Measurements from ENCODE around the gene TMEM244.
"Not testable (repeated sequence)": the region's sequence is repeated elsewhere in the genome, so short reads cannot be mapped to it uniquely, and the experiment has no call there.

The TMEM244 gene

GRCh38 chr6:129860908-129861665 is at the start of gene TMEM244:
TSS of gene TMEM244 (minus strand) at chr6:129861315. CDS start at chr6:129861188, 127 bp downstream.
- no peak for DNase-seq (ENCODE audit: low spot score)

GRCh38 chr6:129908858-129909257 is 47.7 kb upstream of the TMEM244 start:
- DNase-seq (ENCODE audit: low spot score): no peak

DNA sequence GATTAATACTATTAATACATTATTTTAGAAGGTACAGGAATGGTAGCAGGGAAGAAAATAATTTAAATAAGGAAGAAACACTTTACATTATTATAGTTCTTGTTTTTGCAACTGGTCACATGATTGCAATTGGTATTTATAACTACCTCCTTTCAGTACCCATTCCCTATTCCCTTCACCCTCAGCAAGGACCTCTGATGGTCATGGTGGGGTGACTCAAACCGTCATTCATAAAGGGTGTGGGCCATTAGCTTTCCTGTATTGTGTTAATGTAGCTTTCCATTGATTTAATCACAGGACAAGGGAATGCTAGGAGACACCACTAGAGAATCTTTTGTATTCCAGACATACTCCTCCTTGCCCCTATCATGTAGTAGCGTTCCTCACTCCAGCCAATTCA is 47.2 kb upstream of the TMEM244 start:
- DNase-seq (ENCODE audit: low spot score): no peak

- DNase-seq (ENCODE audit: low spot score): no peak
These were observed 45.5 kb upstream of the TMEM244 start for GRCh38 chr6:129906515-129907077.

DNA sequence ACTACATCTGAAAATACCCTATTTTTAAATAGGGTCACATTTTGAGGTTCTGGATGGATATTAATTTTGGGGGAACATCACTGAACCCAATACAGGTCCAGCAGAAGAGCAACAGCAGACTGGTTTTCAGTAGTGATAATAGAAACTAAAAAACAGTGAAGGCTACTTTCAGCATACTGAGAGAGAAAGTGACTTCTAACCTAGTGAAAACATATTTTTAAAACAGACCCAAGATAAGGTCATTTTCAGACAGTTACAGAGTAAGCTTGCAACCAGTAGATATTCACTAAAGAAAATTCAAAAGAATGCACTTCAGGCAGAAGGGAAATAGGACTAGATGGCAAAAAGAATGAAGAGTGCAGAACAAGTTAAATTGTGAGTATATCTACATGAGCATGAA is 42.0 kb upstream of the TMEM244 start:
- no peak for DNase-seq (ENCODE audit: low spot score)

DNA sequence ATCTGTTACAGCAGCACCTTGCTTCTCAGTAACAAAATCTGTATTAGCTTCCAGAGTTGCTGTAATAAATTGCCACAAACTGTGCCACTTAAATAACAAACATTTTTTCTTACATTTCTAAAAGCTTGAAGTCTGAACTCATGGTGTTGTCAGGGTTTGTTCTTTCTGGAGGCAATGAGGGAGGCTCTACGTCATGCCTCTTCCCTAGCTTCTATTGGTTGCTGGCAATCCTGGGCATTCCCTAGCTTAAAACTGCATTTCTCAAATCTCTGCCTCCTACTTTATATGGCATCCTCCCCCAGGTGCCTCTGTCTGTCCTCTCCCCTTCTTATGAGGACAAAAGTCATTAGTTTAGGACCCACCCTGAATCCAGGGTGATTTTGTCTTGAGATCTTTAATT is 41.6 kb upstream of the TMEM244 start:
- DNase-seq (ENCODE audit: low spot score): no peak

DNA sequence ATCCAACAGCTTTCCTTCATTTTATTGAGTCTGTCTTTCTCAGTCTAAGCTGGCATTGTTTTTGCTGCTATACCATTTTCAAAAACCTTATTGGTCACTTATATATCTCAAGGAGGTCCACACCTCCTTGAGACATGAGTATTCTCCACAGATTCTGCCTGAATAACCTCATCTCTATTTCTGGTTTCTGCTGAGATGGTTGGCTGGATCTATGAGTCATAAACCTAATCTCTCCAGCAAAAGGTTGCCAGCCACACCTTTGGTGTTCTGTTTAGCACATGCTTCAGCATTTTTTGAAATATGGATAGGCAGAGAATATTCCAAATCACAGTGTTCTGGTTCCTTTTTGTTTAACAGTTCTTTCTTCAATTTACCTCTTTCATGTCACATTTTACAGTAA is 40.8 kb upstream of the TMEM244 start:
- DNase-seq (ENCODE audit: low spot score): no peak

DNA sequence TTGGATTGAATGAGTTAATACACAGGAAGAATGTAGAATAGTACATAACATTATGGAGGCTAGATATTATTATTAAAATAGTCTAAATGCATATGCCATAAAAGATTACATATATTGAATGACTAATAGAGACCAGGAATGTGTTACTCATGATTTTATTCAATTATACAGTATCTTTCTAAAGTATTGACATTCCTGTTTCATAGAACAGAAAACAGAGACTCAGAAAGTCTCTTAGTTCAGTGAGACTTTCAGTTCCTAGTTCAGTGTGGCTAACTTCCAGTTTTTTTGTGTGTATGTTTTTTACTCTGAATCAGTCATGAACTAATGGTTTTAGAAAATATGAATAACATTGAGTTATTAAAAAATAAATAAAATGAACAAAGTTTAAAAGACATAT is 34.6 kb upstream of the TMEM244 start:
- no peak for DNase-seq (ENCODE audit: low spot score)

DNA sequence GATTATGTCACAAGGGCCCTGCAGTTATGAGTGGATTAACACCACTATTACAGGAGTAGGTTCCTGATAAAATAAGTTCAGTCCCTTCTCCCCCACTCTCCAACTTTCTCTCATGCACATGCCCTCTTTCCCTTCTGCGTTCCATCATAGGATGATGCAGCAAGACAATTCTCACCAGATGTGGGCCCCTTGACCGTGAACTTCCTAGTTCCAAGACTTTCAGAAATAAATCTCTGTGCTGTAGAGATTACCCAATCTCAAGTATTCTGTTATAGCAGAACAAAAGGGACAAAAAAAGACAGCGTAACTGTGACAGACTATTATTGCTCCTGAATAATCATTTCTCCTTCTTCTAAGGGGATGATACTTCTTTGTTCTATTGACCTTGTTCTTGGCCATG is 33.8 kb upstream of the TMEM244 start:
- DNase-seq (ENCODE audit: low spot score): no peak

DNA sequence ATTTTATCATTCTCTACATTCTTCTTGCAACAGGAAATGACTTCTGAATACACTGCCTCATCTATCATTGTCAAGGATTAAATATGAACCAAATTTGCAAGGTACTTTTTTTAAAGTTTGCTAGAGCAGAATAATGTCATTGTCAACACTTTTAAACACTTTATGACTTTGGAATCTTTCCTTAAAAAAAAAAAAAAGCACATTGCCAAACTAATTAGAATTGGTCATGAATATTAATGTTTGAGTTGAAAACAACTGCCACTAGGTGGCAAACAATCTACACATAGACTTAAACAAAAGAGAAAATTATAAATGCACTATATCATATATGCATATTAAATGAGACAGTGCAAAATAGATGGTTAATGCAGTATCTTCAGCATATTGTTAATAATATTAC is 32.5 kb upstream of the TMEM244 start:
- peak; percentile 54 for DNase-seq (ENCODE audit: low spot score)

- no peak for DNase-seq (ENCODE audit: low spot score)
These were observed 29.6 kb upstream of the TMEM244 start for GRCh38 chr6:129890701-129891100.

DNA sequence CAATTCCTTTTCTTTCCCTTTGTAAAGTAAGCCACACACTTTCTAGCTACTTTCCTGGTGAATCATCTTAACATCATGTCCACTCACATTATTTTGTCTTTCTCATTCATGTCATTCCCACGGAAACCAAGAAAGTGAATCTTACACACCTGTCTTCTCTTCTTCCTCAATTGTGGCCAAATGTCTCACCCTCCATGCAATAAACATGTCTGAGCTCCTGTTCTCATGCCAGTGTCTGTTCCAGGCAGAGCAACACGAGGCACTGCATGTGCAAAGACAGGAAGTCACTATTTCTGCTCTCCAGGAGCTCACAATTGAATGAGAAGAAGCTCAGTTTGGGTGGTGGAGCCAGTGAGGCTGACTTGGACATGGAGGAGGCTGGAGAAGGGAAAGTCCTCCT is 29.0 kb upstream of the TMEM244 start:
- no peak for DNase-seq (ENCODE audit: low spot score)

- peak; percentile 51 for DNase-seq (ENCODE audit: low spot score)
These were observed 28.5 kb upstream of the TMEM244 start for GRCh38 chr6:129889580-129889979.

DNA sequence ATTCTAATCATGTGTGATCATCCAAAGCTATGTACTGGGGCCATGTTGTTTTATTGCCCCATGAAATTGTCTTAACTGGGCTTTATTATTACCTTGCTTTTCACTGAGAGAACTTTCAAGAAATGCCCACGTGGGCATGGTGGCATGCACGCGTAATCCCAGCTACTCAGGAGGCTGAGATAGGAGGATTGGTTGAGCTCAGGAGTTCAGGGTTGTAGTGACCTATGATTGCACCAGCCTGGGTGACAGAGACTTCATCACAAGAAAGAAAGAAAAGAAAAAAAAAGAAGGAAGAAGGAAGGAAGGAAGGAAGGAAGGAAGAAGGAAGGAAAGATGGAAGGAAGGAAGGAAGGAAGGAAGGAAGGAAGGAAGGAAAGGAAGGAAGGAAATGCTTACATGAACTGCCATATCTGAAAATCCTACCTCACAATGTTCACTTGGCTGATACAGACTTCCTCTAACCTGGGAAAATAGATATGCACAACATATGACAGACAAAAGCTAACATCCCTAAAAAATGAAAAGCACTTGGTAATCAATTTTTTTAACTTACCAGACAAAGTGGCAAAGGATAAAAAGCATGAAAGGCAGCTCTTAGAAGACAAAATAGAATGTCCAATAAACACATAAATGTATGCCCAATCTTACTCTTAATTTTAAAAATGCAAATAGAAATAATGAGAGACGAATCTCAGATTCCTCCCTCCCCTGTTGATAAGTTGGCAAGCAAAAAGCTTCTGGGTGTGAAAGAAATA is 25.5 kb upstream of the TMEM244 start:
- no peak for DNase-seq (ENCODE audit: low spot score)

- no peak for DNase-seq (ENCODE audit: low spot score)
These were observed 23.1 kb upstream of the TMEM244 start for GRCh38 chr6:129884211-129884610.

GRCh38 chr6:129882510-129883023 is 21.5 kb upstream of the TMEM244 start:
- DNase-seq (ENCODE audit: low spot score): no peak

DNA sequence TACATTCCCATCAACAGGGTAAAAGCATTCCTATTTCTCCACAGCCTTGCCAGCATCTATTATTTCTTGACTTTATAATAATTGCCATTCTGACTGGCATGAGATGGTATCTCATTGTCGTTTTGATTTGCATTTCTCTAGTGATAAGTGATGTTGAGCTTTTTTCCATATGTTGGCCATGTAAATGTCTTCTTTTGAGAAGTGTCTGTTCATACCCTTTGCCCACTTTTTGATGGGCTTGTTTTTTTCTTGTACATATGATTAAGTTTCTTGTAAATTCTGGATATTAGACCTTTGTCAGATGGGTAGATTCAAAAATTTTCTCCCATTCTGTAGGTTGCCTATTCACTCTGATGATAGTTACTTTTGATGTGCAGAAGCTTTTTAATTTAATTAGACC is 16.8 kb upstream of the TMEM244 start:
- DNase-seq (ENCODE audit: low spot score): not testable (repeated sequence)

DNA sequence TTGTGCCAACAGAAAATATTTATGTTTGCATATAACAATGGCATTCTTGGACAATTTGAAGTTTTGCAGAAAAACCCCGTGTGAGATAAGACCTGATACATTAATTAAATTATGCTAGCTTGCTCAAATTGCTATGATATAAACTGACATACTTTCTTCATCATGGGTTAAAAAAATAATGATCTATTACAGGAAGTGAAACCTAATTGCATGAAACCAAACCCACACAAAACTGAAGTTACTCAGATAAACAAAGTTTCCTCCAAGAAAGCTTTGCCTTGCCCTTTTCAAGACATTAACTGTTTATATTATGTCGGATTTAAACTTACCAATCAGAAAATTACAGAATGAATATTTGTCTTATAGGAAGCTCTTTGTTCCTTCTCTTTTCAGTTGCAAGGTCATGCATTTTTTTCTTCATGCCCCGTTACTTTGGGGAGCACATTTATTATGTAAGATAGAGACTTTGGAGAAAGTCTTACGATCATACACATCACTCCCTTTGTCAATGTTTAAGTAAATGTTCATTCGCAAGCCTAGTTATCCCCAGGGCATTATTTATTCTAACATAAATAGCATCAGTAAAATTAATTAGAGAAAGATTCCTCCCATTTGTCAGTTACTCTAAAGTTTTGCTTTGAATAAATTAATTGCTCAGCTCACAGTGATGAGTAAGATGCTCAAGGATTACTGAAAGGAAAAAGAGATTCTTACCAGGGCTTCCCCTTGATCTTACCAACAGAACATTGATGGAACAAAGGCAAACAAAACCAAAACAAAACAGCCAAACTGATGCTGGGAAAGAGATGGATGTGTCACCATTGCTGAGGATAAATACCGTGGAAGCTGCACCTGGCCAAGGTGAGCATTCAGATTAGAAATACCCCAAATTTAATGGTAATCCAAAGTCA is 14.8 kb upstream of the TMEM244 start:
- DNase-seq (ENCODE audit: low spot score): no peak

GRCh38 chr6:129874837-129875236 is 13.7 kb upstream of the TMEM244 start:
- no peak for DNase-seq (ENCODE audit: low spot score)

GRCh38 chr6:129872586-129872985 is 11.5 kb upstream of the TMEM244 start:
- no peak for DNase-seq (ENCODE audit: low spot score)

- DNase-seq (ENCODE audit: low spot score): no peak
These were observed 10.1 kb upstream of the TMEM244 start for GRCh38 chr6:129871221-129871620.

GRCh38 chr6:129867403-129867802 is 6.3 kb upstream of the TMEM244 start:
- no peak for DNase-seq (ENCODE audit: low spot score)
